Measurements from ENCODE around the gene DAP. TPM values are rescaled to one million over a fixed set of nuclear protein-coding genes. Genes with fewer than 3 reads are reported as not detected.
"Not testable (repeated sequence)": the region's sequence is repeated elsewhere in the genome, so short reads cannot be mapped to it uniquely, and the experiment has no call there.

Gene DAP
- total and polyA plus RNA-seq, 2 experiments from 2014 or later, result 35.7 to 37.6 TPM

DNA sequence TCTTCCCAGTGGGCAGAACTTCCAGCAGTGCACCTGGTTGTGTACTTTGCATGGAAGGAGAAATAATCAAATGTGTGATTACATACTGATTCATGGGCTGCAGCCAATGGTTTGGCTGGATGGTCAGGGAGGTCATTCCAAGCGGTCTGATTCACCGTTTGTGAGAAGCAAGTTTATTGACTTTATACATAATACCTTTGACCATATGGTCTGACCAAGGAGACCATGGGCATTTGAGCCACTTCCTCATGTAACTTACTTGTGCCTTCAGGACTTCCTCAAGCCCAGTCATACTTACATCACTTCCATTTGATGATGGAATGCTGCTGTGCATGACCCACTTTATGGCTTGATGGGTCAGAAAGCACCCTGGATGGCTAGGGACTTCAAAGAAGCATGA is 41.1 kb downstream of the DAP start:
- Histone ChIP-seq H3F3A (replicated peaks; ENCODE audit: low read depth) (no peaks in the 10 kb centered on the region), H3K27ac (ENCODE audit: low read depth) (no peak overlapping the region), H3K4me3 (no peak overlapping the region), H3K36me3 (ENCODE audit: insufficient read depth) (no peaks in the 10 kb centered on the region), H3K27me3 (ENCODE audit: insufficient read depth) (no peaks in the 10 kb centered on the region), H3K4me1 (ENCODE audit: insufficient read depth) (no peaks in the 10 kb centered on the region), H2AFZ (no peak overlapping the region), H4K20me1 (replicated peaks; ENCODE audit: insufficient read depth) (peaks cover 2% of the 10 kb centered on the region), H3K4me2 (no peak overlapping the region), H3K79me2 (replicated peaks; ENCODE audit: insufficient read depth) (no peaks in the 10 kb centered on the region), H3K9me2 (ENCODE audit: insufficient read depth) (0 out of 2 replicates have a peak, but pooled peaks cover 13% of the 10 kb centered on the region)
- ATAC-seq, result no peak
- TF ChIP-seq ETS1 (IDR thresholded peaks at IDR 0.05), result no peak
- TF ChIP-seq, protein P1, sequence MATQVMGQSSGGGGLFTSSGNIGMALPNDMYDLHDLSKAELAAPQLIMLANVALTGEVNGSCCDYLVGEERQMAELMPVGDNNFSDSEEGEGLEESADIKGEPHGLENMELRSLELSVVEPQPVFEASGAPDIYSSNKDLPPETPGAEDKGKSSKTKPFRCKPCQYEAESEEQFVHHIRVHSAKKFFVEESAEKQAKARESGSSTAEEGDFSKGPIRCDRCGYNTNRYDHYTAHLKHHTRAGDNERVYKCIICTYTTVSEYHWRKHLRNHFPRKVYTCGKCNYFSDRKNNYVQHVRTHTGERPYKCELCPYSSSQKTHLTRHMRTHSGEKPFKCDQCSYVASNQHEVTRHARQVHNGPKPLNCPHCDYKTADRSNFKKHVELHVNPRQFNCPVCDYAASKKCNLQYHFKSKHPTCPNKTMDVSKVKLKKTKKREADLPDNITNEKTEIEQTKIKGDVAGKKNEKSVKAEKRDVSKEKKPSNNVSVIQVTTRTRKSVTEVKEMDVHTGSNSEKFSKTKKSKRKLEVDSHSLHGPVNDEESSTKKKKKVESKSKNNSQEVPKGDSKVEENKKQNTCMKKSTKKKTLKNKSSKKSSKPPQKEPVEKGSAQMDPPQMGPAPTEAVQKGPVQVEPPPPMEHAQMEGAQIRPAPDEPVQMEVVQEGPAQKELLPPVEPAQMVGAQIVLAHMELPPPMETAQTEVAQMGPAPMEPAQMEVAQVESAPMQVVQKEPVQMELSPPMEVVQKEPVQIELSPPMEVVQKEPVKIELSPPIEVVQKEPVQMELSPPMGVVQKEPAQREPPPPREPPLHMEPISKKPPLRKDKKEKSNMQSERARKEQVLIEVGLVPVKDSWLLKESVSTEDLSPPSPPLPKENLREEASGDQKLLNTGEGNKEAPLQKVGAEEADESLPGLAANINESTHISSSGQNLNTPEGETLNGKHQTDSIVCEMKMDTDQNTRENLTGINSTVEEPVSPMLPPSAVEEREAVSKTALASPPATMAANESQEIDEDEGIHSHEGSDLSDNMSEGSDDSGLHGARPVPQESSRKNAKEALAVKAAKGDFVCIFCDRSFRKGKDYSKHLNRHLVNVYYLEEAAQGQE (IDR thresholded peaks at IDR 0.05; ENCODE audit: unreplicated experiment), result no peak
- no peak for TF ChIP-seq STAT1 (IDR thresholded peaks at IDR 0.05; ENCODE audit: unreplicated experiment)
- TF ChIP-seq JUNB (IDR thresholded peaks at IDR 0.05; ENCODE audit: unreplicated experiment), result no peak
- no peak for TF ChIP-seq ZNF462 (CRISPR knock-in tag; IDR thresholded peaks at IDR 0.05)
- no peak for TF ChIP-seq NANOG (IDR thresholded peaks at IDR 0.05; ENCODE audit: borderline replicate concordance)
- TF ChIP-seq POLR2AphosphoS5 (IDR thresholded peaks at IDR 0.05; ENCODE audit: low read depth), result no peak
- TF ChIP-seq, protein P2, sequence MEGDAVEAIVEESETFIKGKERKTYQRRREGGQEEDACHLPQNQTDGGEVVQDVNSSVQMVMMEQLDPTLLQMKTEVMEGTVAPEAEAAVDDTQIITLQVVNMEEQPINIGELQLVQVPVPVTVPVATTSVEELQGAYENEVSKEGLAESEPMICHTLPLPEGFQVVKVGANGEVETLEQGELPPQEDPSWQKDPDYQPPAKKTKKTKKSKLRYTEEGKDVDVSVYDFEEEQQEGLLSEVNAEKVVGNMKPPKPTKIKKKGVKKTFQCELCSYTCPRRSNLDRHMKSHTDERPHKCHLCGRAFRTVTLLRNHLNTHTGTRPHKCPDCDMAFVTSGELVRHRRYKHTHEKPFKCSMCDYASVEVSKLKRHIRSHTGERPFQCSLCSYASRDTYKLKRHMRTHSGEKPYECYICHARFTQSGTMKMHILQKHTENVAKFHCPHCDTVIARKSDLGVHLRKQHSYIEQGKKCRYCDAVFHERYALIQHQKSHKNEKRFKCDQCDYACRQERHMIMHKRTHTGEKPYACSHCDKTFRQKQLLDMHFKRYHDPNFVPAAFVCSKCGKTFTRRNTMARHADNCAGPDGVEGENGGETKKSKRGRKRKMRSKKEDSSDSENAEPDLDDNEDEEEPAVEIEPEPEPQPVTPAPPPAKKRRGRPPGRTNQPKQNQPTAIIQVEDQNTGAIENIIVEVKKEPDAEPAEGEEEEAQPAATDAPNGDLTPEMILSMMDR (conservative IDR thresholded peaks at IDR 0.05; ENCODE audit: low read depth in 2 of 2), result no peak
- no peak for TF ChIP-seq EZH2phosphoT487 (IDR thresholded peaks at IDR 0.05; ENCODE audit: unreplicated experiment)
- no peak for TF ChIP-seq EZH2 (IDR thresholded peaks at IDR 0.05; ENCODE audit: low read depth, unreplicated experiment)
- H3K27ac Mint-ChIP-seq, result no peak overlapping the region
- peaks cover 9% of the 10 kb centered on the region for H3K36me3 Mint-ChIP-seq (ENCODE audit: low read depth)
- no peak for DNase-seq (ENCODE audit: low spot score)
- H3K9me3 Mint-ChIP-seq, result no peaks in the 10 kb centered on the region; the same call in 2 of the 3 replicates
- no peak overlapping the region for H3K4me3 Mint-ChIP-seq
- H3K4me1 Mint-ChIP-seq, result peaks cover 1% of the 10 kb centered on the region; the same call in 2 of the 3 replicates
- H3K27me3 Mint-ChIP-seq (ENCODE audit: insufficient read depth, low read depth, poor library complexity), result no peaks in the 10 kb centered on the region

DNA sequence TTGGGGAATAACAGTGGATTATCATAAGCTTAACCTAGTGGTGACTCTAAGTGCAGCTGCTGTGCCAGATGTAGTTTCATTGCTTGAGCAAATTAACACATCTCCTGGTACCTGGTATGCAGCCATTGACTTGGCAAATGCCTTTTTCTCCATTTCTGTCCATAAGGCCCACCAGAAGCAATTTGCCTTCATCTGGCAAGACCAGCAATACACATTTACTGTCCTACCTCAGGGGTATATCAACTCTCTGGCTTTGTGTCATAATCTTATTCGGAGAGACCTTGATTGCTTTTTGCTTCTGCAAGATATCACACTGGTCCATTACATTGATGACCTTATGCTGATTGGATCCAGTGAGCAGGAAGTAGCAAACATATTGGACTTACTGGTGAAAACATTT is 42.4 kb downstream of the DAP start:
- not testable (repeated sequence) for H3K4me1 Mint-ChIP-seq; H3K4me3 Mint-ChIP-seq; H3K4me1 ChIP-seq (ENCODE audit: insufficient read depth); H3K79me2 ChIP-seq (replicated peaks; ENCODE audit: insufficient read depth); DNase-seq (ENCODE audit: low spot score); H3K4me3 ChIP-seq; H3K9me3 Mint-ChIP-seq; H3F3A ChIP-seq (replicated peaks; ENCODE audit: low read depth); H3K27ac ChIP-seq (ENCODE audit: low read depth); ATAC-seq; H3K27me3 Mint-ChIP-seq (ENCODE audit: insufficient read depth, low read depth, poor library complexity); H3K36me3 ChIP-seq (ENCODE audit: insufficient read depth); H2AFZ ChIP-seq; H3K4me2 ChIP-seq; H3K27ac Mint-ChIP-seq; H3K27me3 ChIP-seq (ENCODE audit: insufficient read depth); H4K20me1 ChIP-seq (replicated peaks; ENCODE audit: insufficient read depth)
- H3K36me3 Mint-ChIP-seq (ENCODE audit: low read depth), result peaks cover 12% of the 10 kb centered on the region
- 0 out of 2 replicates have a peak, but pooled peaks cover 13% of the 10 kb centered on the region for H3K9me2 ChIP-seq (ENCODE audit: insufficient read depth)
